Measurements from ENCODE around the gene KRTAP10-2.

Gene KRTAP10-2

GRCh38 chr21:44524414-44525371, 26.6 kb downstream of the KRTAP10-2 start:
- DNase-seq: no peak

- DNase-seq: no peak
Measured at GRCh38 chr21:44523567-44524413, 27.5 kb downstream of the KRTAP10-2 start.

GRCh38 chr21:44522753-44523204, 28.5 kb downstream of the KRTAP10-2 start:
- DNase-seq: no peak

- DNase-seq: no peak
Measured at GRCh38 chr21:44521928-44522752, 29.2 kb downstream of the KRTAP10-2 start.

GRCh38 chr21:44521301-44521927, 29.9 kb downstream of the KRTAP10-2 start:
- DNase-seq: no peak

GRCh38 chr21:44520326-44521300, 30.7 kb downstream of the KRTAP10-2 start:
- DNase-seq: no peak

- no peak for DNase-seq
Measured at GRCh38 chr21:44519346-44520325, 31.7 kb downstream of the KRTAP10-2 start.

- no peak for DNase-seq
Measured at GRCh38 chr21:44518686-44519085, 32.6 kb downstream of the KRTAP10-2 start.

- DNase-seq: no peak
Measured at GRCh38 chr21:44517175-44517899, 34.0 kb downstream of the KRTAP10-2 start.

GRCh38 chr21:44516828-44517174, 34.5 kb downstream of the KRTAP10-2 start:
- no peak for DNase-seq

GRCh38 chr21:44516342-44516741, 35.0 kb downstream of the KRTAP10-2 start:
- DNase-seq: no peak

GRCh38 chr21:44515359-44516165, 35.7 kb downstream of the KRTAP10-2 start:
- DNase-seq: no peak

- no peak for DNase-seq
Measured at GRCh38 chr21:44514746-44515358, 36.5 kb downstream of the KRTAP10-2 start.

- DNase-seq: no peak
Measured at GRCh38 chr21:44514218-44514520, 37.1 kb downstream of the KRTAP10-2 start.

- DNase-seq: no peak
Measured at GRCh38 chr21:44513389-44514217, 37.7 kb downstream of the KRTAP10-2 start.

GRCh38 chr21:44512496-44513388, 38.6 kb downstream of the KRTAP10-2 start:
- no peak for DNase-seq

Measured in activated effector memory CD4-positive, alpha-beta T cell treated with Interleukin-2 at 50 U/mL for 16 hours (primary cell).